Medulla oblongata (tissue), 1 donor: Measurements from ENCODE around the gene B2M.
"Not testable (repeated sequence)": the region's sequence is repeated elsewhere in the genome, so short reads cannot be mapped to it uniquely, and the experiment has no call there.

Source experiments
- DNase-seq: peaks from one replicate; pipeline ENCODE4 v3.0.0-alpha.2; 2015; ENCODE audit errors: extremely low spot score

The B2M gene

DNA sequence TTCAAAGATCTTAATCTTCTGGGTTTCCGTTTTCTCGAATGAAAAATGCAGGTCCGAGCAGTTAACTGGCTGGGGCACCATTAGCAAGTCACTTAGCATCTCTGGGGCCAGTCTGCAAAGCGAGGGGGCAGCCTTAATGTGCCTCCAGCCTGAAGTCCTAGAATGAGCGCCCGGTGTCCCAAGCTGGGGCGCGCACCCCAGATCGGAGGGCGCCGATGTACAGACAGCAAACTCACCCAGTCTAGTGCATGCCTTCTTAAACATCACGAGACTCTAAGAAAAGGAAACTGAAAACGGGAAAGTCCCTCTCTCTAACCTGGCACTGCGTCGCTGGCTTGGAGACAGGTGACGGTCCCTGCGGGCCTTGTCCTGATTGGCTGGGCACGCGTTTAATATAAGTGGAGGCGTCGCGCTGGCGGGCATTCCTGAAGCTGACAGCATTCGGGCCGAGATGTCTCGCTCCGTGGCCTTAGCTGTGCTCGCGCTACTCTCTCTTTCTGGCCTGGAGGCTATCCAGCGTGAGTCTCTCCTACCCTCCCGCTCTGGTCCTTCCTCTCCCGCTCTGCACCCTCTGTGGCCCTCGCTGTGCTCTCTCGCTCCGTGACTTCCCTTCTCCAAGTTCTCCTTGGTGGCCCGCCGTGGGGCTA is at the start of gene B2M, which contains the start of gene PATL2:
TSS of gene B2M (plus strand) at position 422 of the 647 bp plus-strand sequence. CDS start at position 452, 30 bp downstream.
TSS of gene PATL2 (minus strand) at position 228 of the 647 bp plus-strand sequence. CDS start 34,833 bp downstream, outside the sequence.
- peak; percentile 99 for DNase-seq

GRCh38 chr15:44661576-44661975 is 49.7 kb upstream of the B2M start:
- DNase-seq = no peak

DNA sequence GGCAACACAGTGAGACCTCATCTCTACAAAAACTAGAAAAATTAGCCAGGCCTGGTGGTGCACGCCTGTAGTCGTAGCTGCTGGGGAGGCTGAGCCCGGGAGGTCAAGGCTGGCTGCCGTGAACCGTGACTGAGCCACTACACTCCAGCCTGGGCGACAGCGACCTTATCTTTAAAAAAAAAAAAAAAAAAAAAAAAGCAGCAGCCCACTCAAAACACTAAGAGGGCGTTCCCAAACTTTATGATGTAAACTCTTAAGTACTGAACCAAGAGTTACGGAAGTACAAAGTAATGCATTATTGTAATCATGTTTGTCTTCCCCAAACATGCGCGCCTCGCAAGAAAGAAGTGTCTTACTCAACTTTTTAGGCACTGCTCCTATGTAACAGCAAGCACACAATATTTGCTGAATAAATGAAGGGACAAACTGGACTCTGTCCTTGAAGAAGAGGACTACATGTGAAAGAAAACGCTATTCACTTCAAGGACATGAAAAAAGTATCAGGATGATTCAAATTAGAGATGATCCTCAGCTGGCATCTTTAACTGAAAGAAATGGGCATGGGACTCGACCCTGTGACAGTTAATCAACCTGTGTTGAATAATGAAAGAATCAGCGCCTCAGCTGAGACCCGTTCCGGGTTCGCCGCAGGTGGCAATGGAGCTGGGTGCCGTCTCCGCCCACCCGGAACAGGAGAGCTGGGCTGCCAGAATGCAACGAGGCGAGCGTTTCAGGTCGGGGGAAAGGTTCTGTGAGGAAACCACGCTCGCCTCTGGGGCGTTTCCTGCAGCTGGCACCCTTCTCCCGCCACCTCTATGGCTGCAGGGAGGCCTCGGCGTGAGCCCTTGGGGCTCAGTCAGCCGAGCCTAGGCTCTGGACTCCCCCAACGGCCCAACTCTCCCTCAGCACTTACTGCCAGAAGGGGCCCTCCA is 48.6 kb upstream of the B2M start:
- DNase-seq = peak; percentile 38

DNA sequence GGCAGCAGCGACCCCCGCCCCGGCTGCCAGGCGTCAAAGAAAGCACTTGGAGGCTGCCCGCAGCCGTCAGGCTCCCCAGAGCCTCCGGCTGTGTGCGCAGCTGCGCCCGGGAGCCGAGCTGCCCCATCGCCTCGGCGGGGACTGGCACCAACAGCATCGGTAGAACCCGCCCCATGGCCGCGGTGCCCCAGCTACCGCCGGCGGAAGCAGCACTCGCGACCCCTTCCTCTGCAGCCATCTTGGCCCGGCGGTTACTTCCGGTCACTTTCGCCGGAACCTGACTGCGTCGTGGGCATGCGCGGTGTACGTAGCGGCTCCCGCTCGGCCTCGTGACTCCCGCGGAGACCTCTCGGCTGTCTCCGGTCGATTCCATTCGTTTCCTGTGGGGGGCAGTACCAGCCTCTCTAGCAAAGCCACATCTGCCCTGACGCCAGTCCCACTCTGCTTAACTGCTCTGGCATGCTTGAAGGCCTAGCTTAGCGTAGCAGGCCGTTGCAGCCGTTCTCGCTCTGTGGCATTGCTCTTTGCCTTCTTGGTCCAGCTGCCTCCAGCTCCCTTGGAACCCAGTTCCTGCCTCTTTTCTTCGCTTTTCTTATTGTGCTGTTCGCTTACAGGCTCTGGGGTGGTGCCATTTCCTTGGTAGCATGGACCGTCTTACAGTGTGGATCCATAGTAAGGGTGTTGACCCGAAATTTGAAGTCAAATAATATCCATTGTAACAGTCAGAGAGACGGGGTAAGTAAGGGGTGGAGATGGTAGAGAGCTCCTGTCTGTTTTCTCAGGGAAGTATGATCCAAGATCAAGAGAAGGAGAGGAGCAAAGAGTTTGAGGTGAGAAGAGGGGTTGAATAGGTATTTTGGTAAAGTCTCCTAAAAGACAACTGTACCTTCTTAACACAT is 47.7 kb upstream of the B2M start, which contains the start of gene SPG11:
TSS of gene SPG11 (minus strand) at position 253 of the 899 bp plus-strand sequence. CDS start at position 238, 15 bp downstream.
- DNase-seq = peak; percentile 98

DNA sequence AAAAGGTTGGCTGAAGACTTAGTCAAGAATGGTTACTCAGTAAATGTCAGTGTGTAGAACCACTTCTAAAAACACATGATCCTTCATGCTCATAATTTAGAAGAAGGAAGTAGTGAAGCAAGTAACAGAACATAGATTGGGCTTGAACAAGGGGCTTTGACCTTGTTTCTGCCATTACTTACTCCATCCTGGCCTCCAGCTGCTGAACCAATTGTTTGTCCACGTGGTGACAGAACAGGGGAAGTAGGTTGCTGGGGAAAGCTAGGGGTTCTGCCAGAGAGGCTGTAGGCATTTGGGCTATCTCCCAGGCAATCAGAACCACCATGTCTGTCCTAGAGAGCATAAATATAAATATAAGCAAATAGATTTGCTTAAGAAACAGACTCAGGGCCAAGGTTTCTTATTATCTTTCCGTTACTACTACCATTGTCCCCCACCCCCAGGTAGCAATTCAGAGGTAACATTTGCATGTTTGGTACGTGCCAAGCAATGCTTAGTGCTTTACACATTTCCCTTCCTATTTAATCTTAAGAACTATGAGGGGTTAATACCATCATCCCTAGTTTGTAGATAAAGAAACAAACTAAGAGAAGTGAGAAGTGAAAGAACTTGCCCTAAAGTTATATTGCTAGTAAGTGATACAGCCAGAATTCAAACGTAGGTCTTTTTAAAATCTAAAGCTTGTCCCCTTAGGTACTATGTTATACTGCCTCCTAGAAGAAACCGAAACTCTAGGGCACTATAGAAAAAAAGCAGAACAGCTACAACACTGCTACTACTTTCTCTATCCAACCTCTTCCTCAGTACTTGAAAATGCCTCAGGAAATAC is 44.9 kb upstream of the B2M start:
- no peak for DNase-seq

DNA sequence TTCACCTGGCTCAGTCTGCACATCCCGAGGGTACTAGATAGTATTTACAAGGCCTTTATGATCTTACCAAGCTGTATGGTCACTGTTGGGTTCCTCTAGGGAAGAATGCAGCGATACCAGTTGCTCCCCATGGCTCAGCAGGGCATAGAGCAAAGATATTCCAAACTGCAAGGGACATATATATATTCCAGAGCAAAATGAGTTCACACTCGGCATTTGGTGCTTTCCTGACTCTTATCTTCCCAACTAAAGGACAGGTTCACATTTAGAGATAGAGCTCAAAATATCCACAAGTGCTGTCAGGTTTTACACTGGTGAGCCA is 44.3 kb upstream of the B2M start:
- DNase-seq = no peak

DNA sequence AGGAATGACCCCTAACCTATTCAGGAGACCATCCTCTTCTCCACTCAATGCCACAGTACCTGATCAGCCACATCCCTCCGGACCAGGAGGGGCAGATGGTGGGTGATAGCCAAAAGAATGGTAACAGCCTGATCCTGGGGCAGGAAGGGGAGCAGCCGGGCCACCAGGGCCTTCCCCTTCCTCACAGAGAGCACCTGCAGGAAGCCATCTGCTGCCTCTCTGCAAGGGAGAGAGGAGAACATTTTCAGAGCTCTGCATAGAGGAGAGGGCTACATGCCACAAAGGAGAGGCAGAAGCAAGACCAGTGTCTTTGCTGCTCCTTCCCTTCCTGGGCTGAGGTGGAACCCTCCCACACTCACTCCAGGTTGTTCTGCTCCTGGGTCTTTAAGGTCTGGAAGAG is 42.4 kb upstream of the B2M start:
- no peak for DNase-seq

GRCh38 chr15:44670087-44670950 is 41.0 kb upstream of the B2M start:
- DNase-seq = no peak

GRCh38 chr15:44673639-44674038 is 37.7 kb upstream of the B2M start:
- DNase-seq = no peak

GRCh38 chr15:44675911-44676310 is 35.4 kb upstream of the B2M start:
- no peak for DNase-seq

- DNase-seq = no peak
Observed at GRCh38 chr15:44676676-44677075, 34.6 kb upstream of the B2M start.

GRCh38 chr15:44682211-44682610 is 29.1 kb upstream of the B2M start:
- no peak for DNase-seq

DNA sequence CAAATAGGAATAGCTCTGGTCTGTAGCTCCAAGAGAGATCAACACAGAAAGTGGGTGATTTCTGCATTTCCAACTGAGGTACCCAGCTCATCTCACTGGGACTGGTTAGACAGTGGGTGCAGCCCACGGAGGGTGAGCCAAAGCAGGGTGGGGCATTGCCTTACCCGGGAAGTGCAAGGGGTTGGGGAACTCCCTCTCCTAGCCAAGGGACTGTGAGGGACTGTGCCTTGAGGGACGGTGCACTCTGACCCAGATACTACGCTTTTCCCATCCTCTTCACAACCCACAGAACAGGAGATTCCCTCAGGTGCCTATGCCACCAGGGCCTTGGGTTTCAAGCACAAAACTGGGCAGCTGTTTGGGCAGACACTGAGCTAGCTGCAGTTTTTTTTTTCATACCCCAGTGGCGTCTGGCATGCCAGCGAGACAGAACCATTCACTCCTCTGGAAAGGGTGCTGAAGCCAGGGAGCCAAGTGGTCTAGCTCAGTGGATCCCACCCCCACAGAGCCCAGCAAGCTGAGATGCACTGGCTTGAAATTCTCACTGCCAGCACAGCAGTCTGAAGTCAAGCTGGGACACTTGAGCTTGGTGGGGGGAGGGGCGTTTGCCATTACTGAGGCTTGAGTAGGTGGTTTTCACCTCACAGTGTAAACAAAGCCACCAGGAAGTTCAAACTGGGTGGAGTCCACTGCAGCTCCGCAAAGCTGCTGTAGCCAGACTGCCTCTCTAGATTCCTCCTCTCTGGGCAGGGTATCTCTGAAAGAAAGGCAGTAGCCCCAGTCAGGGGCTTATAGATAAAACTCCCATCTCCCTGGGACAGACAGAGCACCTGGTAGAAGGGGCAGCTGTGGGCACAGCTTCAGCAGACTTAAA is 28.3 kb upstream of the B2M start:
- not testable (repeated sequence) for DNase-seq

DNA sequence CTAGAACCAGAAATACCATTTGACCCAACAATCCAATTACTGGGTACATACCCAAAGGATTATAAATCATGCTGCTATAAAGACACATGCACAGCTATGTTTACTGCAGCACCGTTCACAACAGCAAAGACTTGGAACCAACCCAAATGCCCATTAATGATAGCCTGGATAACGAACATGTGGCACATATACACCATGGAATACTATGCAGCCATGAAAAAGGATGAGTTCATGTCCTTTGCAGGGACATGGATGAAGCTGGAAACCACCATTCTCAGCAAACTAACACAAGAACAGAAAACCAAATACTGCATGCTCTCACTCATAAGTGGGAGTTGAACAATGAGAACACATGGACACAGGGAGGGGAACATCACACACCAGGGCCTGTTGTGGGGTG is 22.0 kb upstream of the B2M start:
- DNase-seq = not testable (repeated sequence)

GRCh38 chr15:44690245-44690644 is 21.1 kb upstream of the B2M start:
- DNase-seq = not testable (repeated sequence)

DNA sequence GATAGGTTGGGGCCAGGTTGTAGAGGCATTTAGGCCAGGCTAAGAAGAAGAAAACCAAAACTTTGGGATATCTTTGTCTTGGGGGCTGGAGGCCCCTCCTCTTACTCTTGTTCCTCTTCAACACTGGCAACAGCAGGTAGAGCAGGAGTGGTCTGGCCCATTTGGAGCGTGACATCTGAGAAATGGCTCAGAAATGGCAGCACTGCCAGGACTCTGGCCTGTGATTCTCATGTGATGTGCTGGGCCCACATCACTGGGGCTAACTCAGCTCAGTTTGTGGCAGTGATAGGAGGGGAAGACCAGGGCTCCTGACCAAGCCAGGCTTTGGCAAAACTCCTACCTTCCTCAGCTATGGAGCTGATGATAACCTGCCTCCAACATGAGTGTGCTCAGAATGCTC is 18.7 kb upstream of the B2M start:
- no peak for DNase-seq

DNA sequence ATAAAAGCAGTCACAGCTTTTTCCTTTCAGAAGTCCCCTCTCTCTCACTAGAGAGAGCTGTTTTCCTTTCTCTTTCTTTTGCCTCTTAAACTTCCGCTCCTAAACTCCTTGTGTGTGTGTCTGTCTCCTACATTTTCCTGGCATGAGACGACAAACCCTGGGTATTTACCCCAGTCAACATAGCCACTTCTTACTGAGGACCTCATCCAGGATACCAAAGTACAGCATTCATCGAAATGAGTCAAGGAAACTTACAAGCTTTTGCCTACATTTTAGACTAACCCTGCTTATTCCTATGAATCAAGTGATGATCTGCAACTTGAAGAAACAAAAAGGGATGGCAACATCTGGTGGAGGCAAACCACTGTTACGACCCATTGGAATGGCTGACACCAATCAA is 16.9 kb upstream of the B2M start:
- DNase-seq = no peak

GRCh38 chr15:44695294-44695693 is 16.0 kb upstream of the B2M start:
- DNase-seq = no peak

GRCh38 chr15:44697014-44697413 is 14.3 kb upstream of the B2M start:
- DNase-seq = no peak
